AG04450 (cell line): ENCODE data around the gene UBE2F. TPM values are rescaled to one million over a fixed set of nuclear protein-coding genes. Genes with fewer than 3 reads are reported as not detected.

Source experiments
- CTCF ChIA-PET: fragments of 300-600, 350-600 bp; formaldehyde crosslinking; extraction: SDS; loops from one replicate; lab custom pipeline; 2022; ENCODE audit warnings: antibody characterized with exemption, inconsistent platforms; lab: Charles Lee
- POLR2A ChIA-PET: fragments of 350-600 bp; formaldehyde crosslinking; extraction: SDS; loops from one replicate; lab custom pipeline; 2021; ENCODE audit warnings: antibody characterized with exemption, inconsistent platforms; lab: Yijun Ruan, JAX
- DNase-seq: peaks from one replicate; pipeline ENCODE4 v3.0.0-alpha.2; 2011; ENCODE audit warnings: low read depth, low spot score
- H3K27ac ChIP-seq: one replicate; pipeline ENCODE4 v1.5.1; 2012; ENCODE audit warnings: low read depth, low read length, control low read depth
- H3K27me3 ChIP-seq: one replicate; pipeline ENCODE4 v1.6.0; 2012; ENCODE audit warnings: low read length; ENCODE audit not compliant: control insufficient read depth, insufficient read depth
- H3K4me3 ChIP-seq: 2 replicates; pipeline ENCODE4 v1.5.1; 2011; ENCODE audit warnings: mild to moderate bottlenecking, low read depth, low read length, control low read depth
- H3K9me3 ChIP-seq: 2 replicates; pipeline ENCODE4 v1.5.1; 2012; ENCODE audit warnings: low read length; ENCODE audit not compliant: control insufficient read depth, insufficient read depth
- CTCF ChIP-seq: IDR thresholded peaks from 2 replicates; pipeline ENCODE4 v1.5.1; 2011; ENCODE audit warnings: low read depth, low read length, control low read depth, inconsistent platforms
- polyA plus RNA-seq: library from polyadenylated mRNA; depleted of rRNA; stranded (reverse); fragments of >200 nt; gene quantifications from 2 replicates; pipeline ENCODE4 v1.2.3, GENCODE V29; 2011

Gene UBE2F
- polyA plus RNA-seq, 1 experiment: 119 TPM

DNA sequence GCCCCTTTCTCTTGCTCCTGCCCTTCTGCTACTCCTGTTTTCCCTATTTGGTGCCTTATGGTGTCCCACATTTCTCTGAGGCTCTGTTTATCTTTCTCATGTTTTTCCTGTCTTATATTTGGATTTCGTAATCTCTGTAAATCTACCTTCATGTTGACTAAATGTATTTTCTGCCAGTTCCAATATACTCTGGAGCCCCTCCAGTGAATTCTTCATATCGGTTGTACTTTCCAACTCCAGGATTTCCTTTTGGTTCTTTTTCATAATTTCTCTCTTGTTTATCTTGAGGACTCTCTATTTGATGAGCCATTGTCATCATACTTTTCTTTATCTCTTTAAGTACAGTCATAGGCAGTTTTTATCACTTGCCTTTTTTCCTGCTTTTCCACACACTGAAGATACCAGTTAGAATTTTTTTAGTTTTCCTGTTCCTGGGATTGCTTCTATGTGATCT lies 113.1 kb downstream of the UBE2F start:
- no peak for DNase-seq
- no peaks in the 10 kb centered on the region for H3K27me3 ChIP-seq
- no peak overlapping the region for H3K27ac ChIP-seq
- H3K9me3 ChIP-seq: peaks cover 4% of the 10 kb centered on the region; the same call in 1 of the 2 replicates
- ChIA-PET POLR2A (no interaction called here), CTCF (no interaction called here)
- H3K4me3 ChIP-seq: no peak overlapping the region
- TF ChIP-seq CTCF: no peak

- CTCF ChIA-PET: no interaction called here
- Histone ChIP-seq H3K4me3 (no peak overlapping the region), H3K27ac (no peak overlapping the region), H3K27me3 (no peaks in the 10 kb centered on the region), H3K9me3 (peaks cover 4% of the 10 kb centered on the region; the same call in 1 of the 2 replicates)
- no peak for DNase-seq
- TF ChIP-seq CTCF: no peak
- POLR2A ChIA-PET: no interaction called here
These were observed 113.7 kb downstream of the UBE2F start for GRCh38 chr2:238080518-238080917.

- H3K27ac ChIP-seq: no peak overlapping the region
- H3K4me3 ChIP-seq: no peak overlapping the region
- ChIA-PET POLR2A (no interaction called here), CTCF (no interaction called here)
- peaks cover 4% of the 10 kb centered on the region; the same call in 1 of the 2 replicates for H3K9me3 ChIP-seq
- no peak for TF ChIP-seq CTCF
- no peak for DNase-seq
- no peaks in the 10 kb centered on the region for H3K27me3 ChIP-seq
These were observed 114.3 kb downstream of the UBE2F start for GRCh38 chr2:238081150-238081549.

DNA sequence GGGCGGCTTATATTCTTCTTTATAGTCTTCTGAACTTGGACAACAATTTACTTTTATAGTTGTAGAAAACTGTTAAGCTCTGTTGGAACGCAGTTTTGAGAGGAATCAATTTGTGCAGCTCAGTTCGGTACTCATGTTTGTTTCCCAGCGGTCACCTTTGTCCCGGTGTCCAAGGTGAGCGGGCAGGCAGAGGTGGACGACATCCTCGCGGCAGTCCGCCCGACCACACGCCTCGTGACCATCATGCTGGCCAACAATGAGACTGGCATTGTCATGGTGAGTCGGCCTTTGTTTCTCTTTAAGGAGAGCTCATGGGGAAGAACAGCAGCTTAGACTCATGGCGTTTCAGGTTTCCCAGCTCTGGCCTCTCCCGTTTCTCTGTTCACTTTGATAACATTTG lies 114.7 kb downstream of the UBE2F start:
- Histone ChIP-seq H3K27me3 (no peaks in the 10 kb centered on the region), H3K9me3 (peaks cover 4% of the 10 kb centered on the region; the same call in 1 of the 2 replicates), H3K27ac (no peak overlapping the region), H3K4me3 (no peak overlapping the region)
- ChIA-PET CTCF (no interaction called here), POLR2A (no interaction called here)
- no peak for TF ChIP-seq CTCF
- DNase-seq: no peak

- Histone ChIP-seq H3K27me3 (no peaks in the 10 kb centered on the region), H3K27ac (no peak overlapping the region), H3K4me3 (no peak overlapping the region), H3K9me3 (peaks cover 4% of the 10 kb centered on the region; the same call in 1 of the 2 replicates)
- ChIA-PET CTCF (no interaction called here), POLR2A (no interaction called here)
- no peak for TF ChIP-seq CTCF
- no peak for DNase-seq
These were observed 115.3 kb downstream of the UBE2F start for GRCh38 chr2:238082151-238082550.
